ENCODE measurements around the gene PPCDC. TPM values are rescaled to one million over a fixed set of nuclear protein-coding genes. Genes with fewer than 3 reads are reported as not detected.

Gene PPCDC
- total RNA-seq, 1 donor: 7.8 TPM

DNA sequence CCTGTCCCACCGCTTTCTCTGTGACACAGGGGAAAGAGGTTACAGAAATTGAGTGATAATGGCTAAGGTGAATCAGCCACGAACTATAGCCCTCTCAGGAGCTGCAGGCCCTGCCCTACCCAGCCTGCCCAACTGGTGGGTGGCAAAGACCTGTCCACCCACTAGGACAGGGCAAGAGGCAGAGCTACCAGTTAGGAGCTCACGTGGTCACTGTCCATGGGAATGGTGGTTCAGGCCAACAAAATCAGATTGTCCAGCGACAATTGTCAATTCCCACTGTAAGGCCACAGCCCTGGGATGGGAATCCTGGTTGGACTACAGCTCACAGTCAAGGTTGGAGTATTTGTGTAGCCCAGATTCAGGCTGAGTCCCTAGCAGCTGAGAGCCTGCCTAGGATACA is 75.0 kb downstream of the PPCDC start:
- H3K4me3 ChIP-seq (ENCODE audit: low read depth, low read length): no peak overlapping the region
- TF ChIP-seq, protein P1, sequence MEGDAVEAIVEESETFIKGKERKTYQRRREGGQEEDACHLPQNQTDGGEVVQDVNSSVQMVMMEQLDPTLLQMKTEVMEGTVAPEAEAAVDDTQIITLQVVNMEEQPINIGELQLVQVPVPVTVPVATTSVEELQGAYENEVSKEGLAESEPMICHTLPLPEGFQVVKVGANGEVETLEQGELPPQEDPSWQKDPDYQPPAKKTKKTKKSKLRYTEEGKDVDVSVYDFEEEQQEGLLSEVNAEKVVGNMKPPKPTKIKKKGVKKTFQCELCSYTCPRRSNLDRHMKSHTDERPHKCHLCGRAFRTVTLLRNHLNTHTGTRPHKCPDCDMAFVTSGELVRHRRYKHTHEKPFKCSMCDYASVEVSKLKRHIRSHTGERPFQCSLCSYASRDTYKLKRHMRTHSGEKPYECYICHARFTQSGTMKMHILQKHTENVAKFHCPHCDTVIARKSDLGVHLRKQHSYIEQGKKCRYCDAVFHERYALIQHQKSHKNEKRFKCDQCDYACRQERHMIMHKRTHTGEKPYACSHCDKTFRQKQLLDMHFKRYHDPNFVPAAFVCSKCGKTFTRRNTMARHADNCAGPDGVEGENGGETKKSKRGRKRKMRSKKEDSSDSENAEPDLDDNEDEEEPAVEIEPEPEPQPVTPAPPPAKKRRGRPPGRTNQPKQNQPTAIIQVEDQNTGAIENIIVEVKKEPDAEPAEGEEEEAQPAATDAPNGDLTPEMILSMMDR (IDR thresholded peaks at IDR 0.05; ENCODE audit: insufficient read depth, low read depth, low read length): no peak
- no peak for DNase-seq (ENCODE audit: low read depth)

Small RNA genes within 50 kb of the gene (small RNA-seq; reads per million reads assigned to genes)
- gene AC015720.1: not detected
- not detected for gene RF00019

Other genes starting within 250 kb of the PPCDC start
- gene CSK, start 241.5 kb upstream of the PPCDC start, total RNA-seq: 32.2 and 33.2 TPM in 2 replicates
- not detected in 2 replicates for gene LMAN1L, start 210.8 kb upstream of the PPCDC start, total RNA-seq
- not detected in 2 replicates for gene CPLX3, start 197.0 kb upstream of the PPCDC start, total RNA-seq
- 15.5 and 17.3 TPM in 2 replicates for gene ULK3, start 180.4 kb upstream of the PPCDC start, total RNA-seq
- 25.1 and 33.7 TPM in 2 replicates for gene SCAMP2, start 150.2 kb upstream of the PPCDC start, total RNA-seq
- gene MPI, start 133.5 kb upstream of the PPCDC start, total RNA-seq: 38.0 and 41.5 TPM in 2 replicates
- 39.0 and 41.5 TPM in 2 replicates for gene FAM219B, start 116.7 kb upstream of the PPCDC start, total RNA-seq
- 33.7 and 47.4 TPM in 2 replicates for gene COX5A, start 85.5 kb upstream of the PPCDC start, total RNA-seq
- 2.6 and 11.0 TPM in 2 replicates for gene RPP25, start 66.8 kb upstream of the PPCDC start, total RNA-seq
- gene SCAMP5, start 28.0 kb upstream of the PPCDC start, total RNA-seq: 0.43 and 1.6 TPM in 2 replicates
- gene C15orf39, start 178.3 kb downstream of the PPCDC start, total RNA-seq: 8.1 and 9.1 TPM in 2 replicates
- not detected in 2 replicates for gene GOLGA6C, start 234.7 kb downstream of the PPCDC start, total RNA-seq

Measured in fibroblast of villous mesenchyme (primary cell).